Uterus (tissue), 2 donors: ENCODE results near the gene ACOXL.

ENCODE experiments used
- POLR2A ChIP-seq, 2 donors: fragments of 450-650 bp; IDR thresholded peaks; one replicate each; pipeline ENCODE4 v1.6.1; 2016; ENCODE audit warnings: antibody characterized with exemption in 2 of 2, mild to moderate bottlenecking in 1 of 2, moderate library complexity in 1 of 2
- TF ChIP-seq, protein P1 (sequence below), 4 experiments: fragments of 200-600 bp in 2 of 4; fragments of 450-650 bp in 2 of 4; sonication (generic) in 2 of 4; IDR thresholded peaks; one replicate each; pipeline ENCODE4 v1.5.1; 2016 to 2019; ENCODE audit warnings: antibody characterized with exemption in 4 of 4, mild to moderate bottlenecking in 2 of 4, moderate library complexity in 1 of 4

DNA sequence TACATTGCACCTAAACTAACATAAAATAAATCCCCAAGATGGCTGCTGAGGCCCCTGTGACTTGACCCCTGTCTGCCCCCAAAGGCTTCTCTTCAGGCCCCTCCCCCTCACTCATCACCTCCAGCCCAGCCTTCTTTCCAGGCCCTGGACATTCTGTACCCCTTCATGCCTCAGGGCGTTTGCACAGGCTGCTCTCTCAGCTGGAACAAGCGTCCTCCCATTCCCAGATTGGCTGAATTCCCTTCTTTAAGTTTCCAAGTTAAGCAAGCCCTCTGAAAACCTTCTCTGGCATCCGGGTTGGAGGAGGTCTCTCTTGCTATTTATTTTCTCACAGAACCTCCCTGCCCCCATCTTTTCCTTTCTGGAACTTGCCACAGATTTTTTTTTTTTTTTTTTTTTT lies 223.2 kb downstream of the ACOXL start:
- TF ChIP-seq, protein P1, sequence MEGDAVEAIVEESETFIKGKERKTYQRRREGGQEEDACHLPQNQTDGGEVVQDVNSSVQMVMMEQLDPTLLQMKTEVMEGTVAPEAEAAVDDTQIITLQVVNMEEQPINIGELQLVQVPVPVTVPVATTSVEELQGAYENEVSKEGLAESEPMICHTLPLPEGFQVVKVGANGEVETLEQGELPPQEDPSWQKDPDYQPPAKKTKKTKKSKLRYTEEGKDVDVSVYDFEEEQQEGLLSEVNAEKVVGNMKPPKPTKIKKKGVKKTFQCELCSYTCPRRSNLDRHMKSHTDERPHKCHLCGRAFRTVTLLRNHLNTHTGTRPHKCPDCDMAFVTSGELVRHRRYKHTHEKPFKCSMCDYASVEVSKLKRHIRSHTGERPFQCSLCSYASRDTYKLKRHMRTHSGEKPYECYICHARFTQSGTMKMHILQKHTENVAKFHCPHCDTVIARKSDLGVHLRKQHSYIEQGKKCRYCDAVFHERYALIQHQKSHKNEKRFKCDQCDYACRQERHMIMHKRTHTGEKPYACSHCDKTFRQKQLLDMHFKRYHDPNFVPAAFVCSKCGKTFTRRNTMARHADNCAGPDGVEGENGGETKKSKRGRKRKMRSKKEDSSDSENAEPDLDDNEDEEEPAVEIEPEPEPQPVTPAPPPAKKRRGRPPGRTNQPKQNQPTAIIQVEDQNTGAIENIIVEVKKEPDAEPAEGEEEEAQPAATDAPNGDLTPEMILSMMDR (IDR thresholded peaks at IDR 0.05), result no peak
- TF ChIP-seq POLR2A (IDR thresholded peaks at IDR 0.05), result no peak
